Measurements from ENCODE around the gene CDC5L.

GRCh38 chr6:44422531-44422930, 35.0 kb downstream of the CDC5L start:
- TF ChIP-seq CTCF (IDR thresholded peaks at IDR 0.05; ENCODE audit: insufficient read depth, low read length, poor library complexity, severe bottlenecking) (no peak), EZH2phosphoT487 (conservative IDR thresholded peaks at IDR 0.05; ENCODE audit: low read length) (no peak)
